ENCODE data around the gene ADAT3. TPM values are rescaled to one million over a fixed set of nuclear protein-coding genes. Genes with fewer than 3 reads are reported as not detected.

The ADAT3 gene
- total and polyA plus RNA-seq, 2 of the 4 experiments (the other 2 are of a cell fraction): 0.36 to 2.8 TPM

DNA sequence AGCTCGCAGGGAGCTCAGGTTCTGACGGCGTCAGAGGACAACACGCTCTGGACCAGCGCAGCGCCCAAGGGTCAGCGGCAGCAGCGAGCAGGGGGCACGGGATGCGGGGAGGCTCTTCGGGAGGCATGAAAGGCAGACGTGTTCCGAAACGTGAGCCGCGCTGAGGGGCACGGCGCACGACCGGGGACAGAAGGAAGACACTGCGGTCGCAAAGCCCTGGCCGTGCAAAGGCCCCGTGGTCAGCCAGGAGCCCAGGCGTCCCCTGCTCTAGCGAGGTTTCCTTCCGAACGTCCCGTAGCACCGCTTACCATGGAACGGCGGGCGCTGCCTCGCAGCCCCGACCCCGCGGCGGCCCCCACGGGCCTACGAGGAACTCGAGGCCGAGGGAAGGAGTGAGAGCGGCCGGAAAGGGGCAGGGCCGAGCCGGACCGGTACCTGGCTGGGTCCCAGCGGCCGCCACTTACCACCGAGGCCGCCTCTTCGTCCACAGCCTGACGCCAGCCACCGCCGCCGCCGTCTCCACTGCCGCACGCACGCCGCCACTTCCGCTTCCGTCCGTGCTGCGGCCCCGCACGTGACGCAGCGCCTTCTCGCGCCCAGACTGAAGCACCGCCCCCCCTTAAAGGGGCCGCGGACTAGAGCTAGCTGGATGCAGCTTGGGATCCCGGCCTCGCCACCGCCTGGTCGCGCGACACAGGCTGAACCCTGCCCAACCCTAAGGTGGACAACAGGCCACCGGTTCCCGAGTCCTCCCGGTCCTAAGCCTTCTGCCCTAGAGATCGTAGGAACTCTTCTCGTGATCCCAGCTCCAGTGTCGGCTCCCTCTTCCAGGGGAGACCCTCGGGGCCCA, 29.3 kb upstream of the ADAT3 start:
- ChIA-PET POLR2A (ENCODE audit: unreplicated experiment) (no interaction called here), CTCF (interaction anchor here (0.7 to 1.1 kb wide), 4 partner anchors 10 to 139 kb away, joined by 3 to 4 read pairs (median 3); no protein-coding TSS in a partner anchor)
- in situ Hi-C loops (cut with MboI; ENCODE audit: low sequenced_read_pairs): no loop called here
- TF ChIP-seq MAFK (IDR thresholded peaks at IDR 0.05; ENCODE audit: low read depth, low read length): no peak
- TF ChIP-seq, protein P1, sequence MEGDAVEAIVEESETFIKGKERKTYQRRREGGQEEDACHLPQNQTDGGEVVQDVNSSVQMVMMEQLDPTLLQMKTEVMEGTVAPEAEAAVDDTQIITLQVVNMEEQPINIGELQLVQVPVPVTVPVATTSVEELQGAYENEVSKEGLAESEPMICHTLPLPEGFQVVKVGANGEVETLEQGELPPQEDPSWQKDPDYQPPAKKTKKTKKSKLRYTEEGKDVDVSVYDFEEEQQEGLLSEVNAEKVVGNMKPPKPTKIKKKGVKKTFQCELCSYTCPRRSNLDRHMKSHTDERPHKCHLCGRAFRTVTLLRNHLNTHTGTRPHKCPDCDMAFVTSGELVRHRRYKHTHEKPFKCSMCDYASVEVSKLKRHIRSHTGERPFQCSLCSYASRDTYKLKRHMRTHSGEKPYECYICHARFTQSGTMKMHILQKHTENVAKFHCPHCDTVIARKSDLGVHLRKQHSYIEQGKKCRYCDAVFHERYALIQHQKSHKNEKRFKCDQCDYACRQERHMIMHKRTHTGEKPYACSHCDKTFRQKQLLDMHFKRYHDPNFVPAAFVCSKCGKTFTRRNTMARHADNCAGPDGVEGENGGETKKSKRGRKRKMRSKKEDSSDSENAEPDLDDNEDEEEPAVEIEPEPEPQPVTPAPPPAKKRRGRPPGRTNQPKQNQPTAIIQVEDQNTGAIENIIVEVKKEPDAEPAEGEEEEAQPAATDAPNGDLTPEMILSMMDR (conservative IDR thresholded peaks at IDR 0.05; ENCODE audit: low read depth, low read length): no peak
- peak; percentile 88 for TF ChIP-seq POLR2A (IDR thresholded peaks at IDR 0.05; ENCODE audit: low read depth, low read length)
- no peak for TF ChIP-seq RAD21 (IDR thresholded peaks at IDR 0.05; ENCODE audit: low read length)
- TF ChIP-seq MXI1 (IDR thresholded peaks at IDR 0.05; ENCODE audit: borderline replicate concordance, low read depth, low read length): peak; percentile 82; the same call in 1 of the 2 replicates
- TF ChIP-seq RFX5 (IDR thresholded peaks at IDR 0.05; ENCODE audit: low read depth, low read length): no peak
- TF ChIP-seq, protein P2, sequence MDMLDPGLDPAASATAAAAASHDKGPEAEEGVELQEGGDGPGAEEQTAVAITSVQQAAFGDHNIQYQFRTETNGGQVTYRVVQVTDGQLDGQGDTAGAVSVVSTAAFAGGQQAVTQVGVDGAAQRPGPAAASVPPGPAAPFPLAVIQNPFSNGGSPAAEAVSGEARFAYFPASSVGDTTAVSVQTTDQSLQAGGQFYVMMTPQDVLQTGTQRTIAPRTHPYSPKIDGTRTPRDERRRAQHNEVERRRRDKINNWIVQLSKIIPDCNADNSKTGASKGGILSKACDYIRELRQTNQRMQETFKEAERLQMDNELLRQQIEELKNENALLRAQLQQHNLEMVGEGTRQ (IDR thresholded peaks at IDR 0.05; ENCODE audit: low read depth, low read length): peak; percentile 99
- no peak for TF ChIP-seq NFE2L2 (IDR thresholded peaks at IDR 0.05; ENCODE audit: low read depth, low read length)
- TF ChIP-seq, protein P3, sequence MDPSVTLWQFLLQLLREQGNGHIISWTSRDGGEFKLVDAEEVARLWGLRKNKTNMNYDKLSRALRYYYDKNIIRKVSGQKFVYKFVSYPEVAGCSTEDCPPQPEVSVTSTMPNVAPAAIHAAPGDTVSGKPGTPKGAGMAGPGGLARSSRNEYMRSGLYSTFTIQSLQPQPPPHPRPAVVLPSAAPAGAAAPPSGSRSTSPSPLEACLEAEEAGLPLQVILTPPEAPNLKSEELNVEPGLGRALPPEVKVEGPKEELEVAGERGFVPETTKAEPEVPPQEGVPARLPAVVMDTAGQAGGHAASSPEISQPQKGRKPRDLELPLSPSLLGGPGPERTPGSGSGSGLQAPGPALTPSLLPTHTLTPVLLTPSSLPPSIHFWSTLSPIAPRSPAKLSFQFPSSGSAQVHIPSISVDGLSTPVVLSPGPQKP (IDR thresholded peaks at IDR 0.05; ENCODE audit: borderline replicate concordance, low read depth, low read length): no peak
- no peak for TF ChIP-seq CEBPB (IDR thresholded peaks at IDR 0.05; ENCODE audit: low read depth, low read length)
- peak; percentile 78; the same call in 1 of the 2 replicates for TF ChIP-seq MAZ (IDR thresholded peaks at IDR 0.05; ENCODE audit: borderline replicate concordance, low read depth, low read length)
- TF ChIP-seq CHD1 (IDR thresholded peaks at IDR 0.05; ENCODE audit: low read depth, low read length): no peak; the same call in 1 of the 2 replicates
- TF ChIP-seq SMC3 (IDR thresholded peaks at IDR 0.05; ENCODE audit: low read depth, low read length): no peak

More for the DNA sequence above, 29.3 kb upstream of the ADAT3 start:
- H3K9me3 ChIP-seq (ENCODE audit: control insufficient read depth, insufficient read depth, low read length): no peaks in the 10 kb centered on the region
- H4K8ac ChIP-seq (ENCODE audit: low read depth in 2 of 2, low read length in 2 of 2): peak overlapping the region; percentile 92 to 96
- H3K56ac ChIP-seq (ENCODE audit: extremely low read depth, insufficient read depth, low read length): peak overlapping the region; percentile 77; the same call in 1 of the 2 replicates
- peaks cover 12% of the 10 kb centered on the region for H3K4me1 ChIP-seq (ENCODE audit: control insufficient read depth, insufficient read depth, low read length)
- H3K27me3 ChIP-seq (ENCODE audit: control insufficient read depth, insufficient read depth, low read length): no peaks in the 10 kb centered on the region
- H3K23ac ChIP-seq (ENCODE audit: low read depth, low read length): peak overlapping the region; percentile 97
- peak overlapping the region; percentile 83 for H3K9ac ChIP-seq (ENCODE audit: low read depth, low read length)
- H2AFZ ChIP-seq (replicated peaks; ENCODE audit: low read length, poor library complexity): peak overlapping the region; percentile 85
- H3K18ac ChIP-seq (ENCODE audit: low read depth, low read length): no peak overlapping the region
- H2BK20ac ChIP-seq (ENCODE audit: low read depth, low read length): no peak overlapping the region
- H2AK5ac ChIP-seq (ENCODE audit: low read depth, low read length): peak overlapping the region; percentile 94
- peak overlapping the region; percentile 97 for H3K4me2 ChIP-seq (ENCODE audit: low read depth, low read length)
- peaks cover 7 to 51% of the 10 kb centered on the region in 2 experiments; a peak in 3 of 4 replicates for H3K79me1 ChIP-seq (ENCODE audit: low read depth in 1 of 2, low read length in 2 of 2)
- H4K91ac ChIP-seq (ENCODE audit: insufficient read depth, low read depth, low read length): peak overlapping the region; percentile 88
- H3K9me1 ChIP-seq (ENCODE audit: insufficient read depth, low read length): 0 out of 2 replicates have a peak, but pooled peaks cover 2% of the 10 kb centered on the region
- ATAC-seq (ENCODE audit: low read depth) (peak; percentile 94), DNase-seq (peak; percentile 83)
- no peak overlapping the region for H2BK120ac ChIP-seq (ENCODE audit: low read depth, low read length)
- intact Hi-C loops (cut with micrococcal nuclease) (no loop called here), dilution Hi-C loops (cut with HindIII; ENCODE audit: low sequenced_read_pairs, unreplicated experiment) (no loop called here)
- peaks cover 19% of the 10 kb centered on the region; the same call in 1 of the 2 replicates for H3K36me3 ChIP-seq (ENCODE audit: control insufficient read depth, insufficient read depth, low read length)
- H2BK15ac ChIP-seq (ENCODE audit: low read depth, low read length): 0 out of 3 replicates have a peak overlapping the region, but pooled peaks have one; percentile 34
- peak overlapping the region; percentile 91 for H3K14ac ChIP-seq (replicated peaks; ENCODE audit: low read depth, low read length)
- 1% methylated on average over 55 of the region's 87 CpGs; no CpG with 5 or more reads in 1 of the 2 experiments for WGBS, 2 experiments (ENCODE audit: extremely low coverage in 2 of 2, insufficient read length in 1 of 2)
- peak overlapping the region; percentile 80 for H3K4ac ChIP-seq (ENCODE audit: low read depth, low read length)
- peak overlapping the region; percentile 93 for H4K5ac ChIP-seq (ENCODE audit: low read depth, low read length)
- peak overlapping the region; percentile 85 for H3K27ac ChIP-seq (ENCODE audit: insufficient read depth, low read length)
- no TSS peak for BruUV-seq (replicated peaks)
- peaks cover 47% of the 10 kb centered on the region for H4K20me1 ChIP-seq (ENCODE audit: insufficient read depth, low read length)
- peak overlapping the region; percentile 48 for H2AK9ac ChIP-seq (replicated peaks; ENCODE audit: low read depth, low read length, poor library complexity)
- H3K4me3 ChIP-seq (ENCODE audit: insufficient read depth, low read depth, low read length): peak overlapping the region; percentile 90
- H2BK5ac ChIP-seq (ENCODE audit: low read depth, low read length, poor library complexity, severe bottlenecking): peak overlapping the region; percentile 74

All from IMR-90 (cell line).